Mononuclear cell (primary cell): ENCODE data around the gene PTTG2. TPM values are rescaled to one million over a fixed set of nuclear protein-coding genes. Genes with fewer than 3 reads are reported as not detected.

Source experiments
- H3K27me3 ChIP-seq: 2 replicates; pipeline ENCODE4 v1.6.0; 2011; ENCODE audit warnings: low read length, control low read depth; ENCODE audit not compliant: insufficient read depth
- H3K4me1 ChIP-seq: 2 replicates; pipeline ENCODE4 v1.5.1; 2011; ENCODE audit warnings: mild to moderate bottlenecking, low read length, control low read depth; ENCODE audit not compliant: insufficient read depth
- H3K4me3 ChIP-seq: 2 replicates; pipeline ENCODE4 v1.5.1; 2011; ENCODE audit warnings: mild to moderate bottlenecking, low read length, moderate library complexity
- H3K9me3 ChIP-seq: 2 replicates; pipeline ENCODE4 v1.5.1; 2011; ENCODE audit warnings: low read depth, mild to moderate bottlenecking, control low read depth, low read length
- total RNA-seq: library from RNA; depleted of rRNA; stranded (reverse); fragments of >200 nt; gene quantifications from one replicate; pipeline ENCODE4 v1.2.3, GENCODE V29; 2012

PTTG2 gene
- total RNA-seq, 1 donor = 2.3 TPM

GRCh38 chr4:37948542-37948941 is 11.7 kb upstream of the PTTG2 start:
- Histone ChIP-seq H3K27me3 (no peaks in the 10 kb centered on the region), H3K9me3 (no peaks in the 10 kb centered on the region), H3K4me3 (no peak overlapping the region), H3K4me1 (peaks cover 35% of the 10 kb centered on the region)

GRCh38 chr4:37949636-37950426 is 10.4 kb upstream of the PTTG2 start:
- peaks cover 35% of the 10 kb centered on the region for H3K4me1 ChIP-seq
- H3K9me3 ChIP-seq = no peaks in the 10 kb centered on the region
- H3K4me3 ChIP-seq = no peak overlapping the region
- H3K27me3 ChIP-seq = no peaks in the 10 kb centered on the region

- Histone ChIP-seq H3K9me3 (no peaks in the 10 kb centered on the region), H3K27me3 (no peaks in the 10 kb centered on the region), H3K4me3 (no peak overlapping the region), H3K4me1 (peaks cover 27% of the 10 kb centered on the region)
These were observed 8.5 kb upstream of the PTTG2 start for GRCh38 chr4:37951461-37952352.

GRCh38 chr4:37953156-37953555 is 7.0 kb upstream of the PTTG2 start:
- H3K4me3 ChIP-seq = no peak overlapping the region
- no peaks in the 10 kb centered on the region for H3K27me3 ChIP-seq
- H3K4me1 ChIP-seq = peaks cover 18% of the 10 kb centered on the region
- no peaks in the 10 kb centered on the region for H3K9me3 ChIP-seq

- no peak overlapping the region for H3K4me3 ChIP-seq
- H3K9me3 ChIP-seq = no peaks in the 10 kb centered on the region
- peaks cover 13% of the 10 kb centered on the region for H3K4me1 ChIP-seq
- H3K27me3 ChIP-seq = no peaks in the 10 kb centered on the region
These were observed 6.4 kb upstream of the PTTG2 start for GRCh38 chr4:37953620-37954293.

- Histone ChIP-seq H3K9me3 (no peaks in the 10 kb centered on the region), H3K4me1 (peaks cover 1% of the 10 kb centered on the region), H3K27me3 (no peaks in the 10 kb centered on the region), H3K4me3 (no peak overlapping the region)
These were observed 3.3 kb upstream of the PTTG2 start for GRCh38 chr4:37956941-37957340.

- no peaks in the 10 kb centered on the region for H3K27me3 ChIP-seq
- peaks cover 2% of the 10 kb centered on the region for H3K4me1 ChIP-seq
- H3K4me3 ChIP-seq = no peak overlapping the region
- no peaks in the 10 kb centered on the region for H3K9me3 ChIP-seq
These were observed 1.3 kb upstream of the PTTG2 start for GRCh38 chr4:37958932-37959331.

- Histone ChIP-seq H3K4me3 (no peak overlapping the region), H3K4me1 (peaks cover 15% of the 10 kb centered on the region), H3K27me3 (no peaks in the 10 kb centered on the region), H3K9me3 (no peaks in the 10 kb centered on the region)
These were observed 667 bp downstream of the PTTG2 start for GRCh38 chr4:37960679-37961450.

- H3K4me3 ChIP-seq = no peak overlapping the region
- H3K27me3 ChIP-seq = no peaks in the 10 kb centered on the region
- no peaks in the 10 kb centered on the region for H3K9me3 ChIP-seq
- peaks cover 15% of the 10 kb centered on the region for H3K4me1 ChIP-seq
These were observed 4.7 kb downstream of the PTTG2 start for GRCh38 chr4:37964734-37965457.

- peaks cover 26% of the 10 kb centered on the region for H3K4me1 ChIP-seq
- no peak overlapping the region for H3K4me3 ChIP-seq
- H3K9me3 ChIP-seq = no peaks in the 10 kb centered on the region
These were observed 5.8 kb downstream of the PTTG2 start for GRCh38 chr4:37966044-37966443.

GRCh38 chr4:37967736-37968135 is 7.5 kb downstream of the PTTG2 start:
- H3K9me3 ChIP-seq = no peaks in the 10 kb centered on the region
- peaks cover 26% of the 10 kb centered on the region for H3K4me1 ChIP-seq
- no peaks in the 10 kb centered on the region for H3K27me3 ChIP-seq
- H3K4me3 ChIP-seq = no peak overlapping the region

More at GRCh38 chr4:37966044-37966443, 5.8 kb downstream of the PTTG2 start:
- H3K27me3 ChIP-seq = no peaks in the 10 kb centered on the region

- Histone ChIP-seq H3K27me3 (no peaks in the 10 kb centered on the region), H3K4me1 (peaks cover 26% of the 10 kb centered on the region), H3K9me3 (no peaks in the 10 kb centered on the region), H3K4me3 (no peak overlapping the region)
These were observed 8.5 kb downstream of the PTTG2 start for GRCh38 chr4:37968747-37969146.

- no peak overlapping the region for H3K4me3 ChIP-seq
- H3K27me3 ChIP-seq = no peaks in the 10 kb centered on the region
- H3K9me3 ChIP-seq = no peaks in the 10 kb centered on the region
- peaks cover 11% of the 10 kb centered on the region for H3K4me1 ChIP-seq
These were observed 10.5 kb downstream of the PTTG2 start for GRCh38 chr4:37970702-37971101.

- no peaks in the 10 kb centered on the region for H3K9me3 ChIP-seq
- H3K27me3 ChIP-seq = no peaks in the 10 kb centered on the region
- H3K4me1 ChIP-seq = peaks cover 11% of the 10 kb centered on the region
- H3K4me3 ChIP-seq = no peak overlapping the region
These were observed 11.0 kb downstream of the PTTG2 start for GRCh38 chr4:37971202-37971601.
